Epithelial cell of proximal tubule (primary cell): ENCODE results near the gene FAM209A. TPM values are rescaled to one million over a fixed set of nuclear protein-coding genes. Genes with fewer than 3 reads are reported as not detected.

Source experiments
- DNase-seq: peaks from one replicate; pipeline ENCODE4 v3.0.0-alpha.2; 2011; ENCODE audit warnings: low read depth
- H3K4me3 ChIP-seq: 2 replicates; pipeline ENCODE4 v1.5.1; 2011; ENCODE audit warnings: low read depth, mild to moderate bottlenecking, low read length
- CTCF ChIP-seq: conservative IDR thresholded peaks from 2 replicates; pipeline ENCODE4 v1.5.1; 2012; ENCODE audit warnings: low read depth, mild to moderate bottlenecking, low read length
- total RNA-seq: library from RNA; depleted of rRNA; stranded (reverse); fragments of >200 nt; gene quantifications from 2 replicates; pipeline ENCODE4 v1.2.3, GENCODE V29; 2015

The FAM209A gene
- total RNA-seq, 1 donor from 2014 or later = not detected

- no peak for DNase-seq
- TF ChIP-seq CTCF = no peak
- no peak overlapping the region for H3K4me3 ChIP-seq
Measured at GRCh38 chr20:56506103-56506502, 18.4 kb upstream of the FAM209A start.

GRCh38 chr20:56511926-56512325, 12.6 kb upstream of the FAM209A start:
- no peak for DNase-seq
- no peak overlapping the region for H3K4me3 ChIP-seq
- TF ChIP-seq CTCF = no peak

DNA sequence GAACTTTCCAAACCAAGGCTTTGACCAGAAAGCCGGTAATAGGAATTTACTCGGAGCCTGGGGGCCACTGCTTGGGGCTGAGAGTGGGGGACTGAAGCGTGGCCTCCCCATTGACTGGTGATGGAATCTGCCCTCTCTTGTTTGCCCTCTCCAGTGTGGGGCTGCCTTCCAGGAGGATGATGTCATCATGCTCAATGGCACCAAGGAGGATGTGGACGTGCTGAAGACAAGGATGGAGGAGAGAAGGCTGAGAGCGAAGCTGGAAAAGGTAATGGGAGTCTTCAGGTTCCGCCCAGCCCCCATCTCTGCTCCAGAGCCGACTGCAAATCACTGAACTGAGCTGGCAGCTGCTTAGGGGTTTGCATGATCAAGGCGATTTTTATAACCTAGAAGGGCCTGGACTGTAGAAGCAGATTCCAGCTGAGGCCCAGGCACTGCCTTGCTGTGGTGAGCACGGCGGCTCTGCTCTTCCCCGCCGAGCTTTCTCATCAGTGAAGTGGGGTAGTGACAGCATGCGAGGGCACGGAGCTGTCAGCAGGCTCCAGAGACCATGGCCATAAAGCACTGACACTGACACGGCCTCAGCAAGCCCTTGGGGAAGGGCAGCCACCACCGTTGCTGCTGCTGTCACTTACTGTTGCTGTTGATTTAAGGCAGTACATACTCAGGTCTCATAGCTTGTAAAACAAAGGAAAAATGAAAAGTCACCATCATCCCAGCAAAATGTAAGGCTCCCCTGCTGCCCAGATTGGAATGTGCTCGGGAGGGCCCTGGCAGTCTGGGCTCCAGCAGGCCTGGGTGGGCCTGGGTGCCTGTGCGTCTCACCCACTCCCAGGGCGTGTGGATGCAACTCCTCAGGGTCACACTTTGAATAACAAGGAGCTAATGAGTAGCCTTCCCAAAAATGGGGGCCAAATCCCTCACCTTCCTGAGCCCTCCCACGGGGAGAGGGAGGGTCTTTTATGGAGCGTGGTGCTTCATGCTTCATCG, 11.1 kb upstream of the FAM209A start:
- DNase-seq = no peak
- H3K4me3 ChIP-seq = no peak overlapping the region
- no peak for TF ChIP-seq CTCF

DNA sequence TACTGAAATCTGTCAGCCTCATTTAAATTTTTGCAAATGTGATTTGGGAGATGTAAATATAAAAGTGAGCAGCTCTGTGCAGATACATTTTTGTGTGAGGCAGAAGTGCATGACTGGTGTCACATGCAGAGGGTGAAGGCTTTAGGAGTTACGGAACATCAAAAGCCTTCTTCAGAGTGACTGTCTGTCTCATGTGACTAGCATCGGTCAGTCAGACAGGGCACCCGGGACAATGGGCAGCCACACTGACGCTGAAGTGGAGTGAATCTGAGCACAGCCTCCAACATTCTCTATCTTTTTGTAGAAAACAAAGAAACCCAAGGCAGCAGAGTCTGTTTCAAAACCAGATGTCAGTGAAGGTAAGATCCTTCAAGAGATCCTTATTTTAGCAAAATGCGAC, 7.9 kb upstream of the FAM209A start:
- no peak for DNase-seq
- H3K4me3 ChIP-seq = no peak overlapping the region
- TF ChIP-seq CTCF = no peak

DNA sequence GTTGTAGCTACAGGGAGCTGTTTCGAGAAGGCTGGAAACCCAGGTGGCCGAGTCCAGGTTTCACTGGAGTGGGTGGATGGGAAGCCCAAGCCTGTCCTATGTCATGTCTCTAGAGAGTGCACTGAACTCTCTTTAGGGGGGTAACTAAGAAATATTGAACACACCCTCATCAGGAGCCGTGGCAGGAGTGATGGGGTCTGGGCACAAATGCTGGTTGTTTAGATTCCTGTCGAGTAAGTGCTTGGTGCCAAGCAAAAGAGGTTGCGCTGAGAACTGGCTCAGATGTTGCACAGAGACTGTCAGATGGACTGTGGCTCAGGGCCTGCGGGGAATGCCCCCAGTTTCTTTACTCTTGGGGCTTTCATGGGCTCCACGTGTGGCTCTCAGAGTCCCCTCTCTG, 7.3 kb upstream of the FAM209A start:
- no peak overlapping the region for H3K4me3 ChIP-seq
- TF ChIP-seq CTCF = no peak
- DNase-seq = no peak

DNA sequence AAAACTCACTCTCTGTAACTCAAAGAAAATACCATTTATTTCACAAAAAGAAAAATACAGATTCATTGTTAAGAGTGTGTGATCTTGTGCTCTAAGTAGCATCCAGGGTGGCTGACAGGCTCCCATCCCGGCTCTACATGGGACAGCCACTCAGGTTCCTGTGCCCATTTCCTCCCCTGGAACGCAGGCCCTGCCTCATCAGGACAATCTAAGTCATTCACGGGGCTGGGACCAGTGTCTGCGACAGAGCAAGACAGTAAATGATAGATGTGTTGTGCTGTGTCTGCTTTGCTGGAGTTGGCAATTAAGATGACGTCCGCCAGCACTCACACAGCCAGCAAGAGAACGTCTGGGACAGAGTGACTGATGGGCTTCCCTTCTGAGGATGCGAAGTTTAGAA, 6.9 kb upstream of the FAM209A start:
- no peak overlapping the region for H3K4me3 ChIP-seq
- DNase-seq = no peak
- no peak for TF ChIP-seq CTCF

GRCh38 chr20:56518126-56518525, 6.4 kb upstream of the FAM209A start:
- no peak for TF ChIP-seq CTCF

More at GRCh38 chr20:56518126-56518525, 6.4 kb upstream of the FAM209A start:
- H3K4me3 ChIP-seq = no peak overlapping the region
- DNase-seq = no peak
